ENCODE data around the gene CBFA2T2. TPM values are rescaled to one million over a fixed set of nuclear protein-coding genes. Genes with fewer than 3 reads are reported as not detected.

Gene CBFA2T2
- polyA plus RNA-seq, 1 donor (not counting 4 experiments of a cell fraction or from before 2014, with no cell fraction given) = 6.8 TPM

DNA sequence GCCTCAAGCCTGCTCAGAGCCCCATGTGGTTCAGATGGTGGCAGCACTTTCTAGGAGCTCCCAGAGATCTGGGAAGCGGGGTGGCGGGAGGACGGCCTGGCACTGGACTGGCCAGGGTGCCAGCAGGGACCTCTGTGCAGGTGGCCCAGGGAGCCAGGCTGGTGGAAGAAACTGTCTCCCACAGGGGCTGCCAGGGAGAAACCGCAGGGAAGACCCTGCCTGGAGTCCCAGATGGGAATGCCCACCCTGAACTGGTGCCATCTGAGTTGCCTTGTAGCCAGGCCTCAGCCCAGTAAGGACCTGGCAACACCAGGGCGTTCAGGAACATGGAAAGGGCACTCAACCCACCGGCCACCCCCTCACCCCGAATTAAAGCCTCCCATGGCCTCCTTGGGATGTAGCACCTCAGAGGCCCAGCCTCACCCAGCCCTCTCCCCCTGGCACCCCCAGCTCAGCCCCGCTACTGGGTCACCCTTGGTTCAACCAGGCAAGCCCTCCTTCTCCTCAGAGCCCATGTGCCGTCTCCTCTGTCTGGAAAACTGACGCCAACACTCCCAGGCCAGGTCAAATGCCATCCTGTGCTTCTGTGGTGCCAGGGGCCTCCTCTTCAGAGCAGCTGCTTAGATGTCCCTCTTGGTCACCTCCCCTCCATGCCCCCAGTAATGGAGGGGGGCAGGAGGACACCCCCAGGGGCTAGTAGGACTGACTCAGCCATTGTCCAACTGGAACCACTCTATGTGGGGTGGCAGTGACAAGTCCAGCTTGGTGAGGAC lies 166.3 kb downstream of the CBFA2T2 start:
- H4K20me1 ChIP-seq (ENCODE audit: control insufficient read depth, extremely low read depth, insufficient read depth, low read length) = no peaks in the 10 kb centered on the region
- no peaks in the 10 kb centered on the region for H3K36me3 ChIP-seq (ENCODE audit: control insufficient read depth in 2 of 2, extremely low read depth in 1 of 2, insufficient read depth in 2 of 2, low read length in 2 of 2)
- TF ChIP-seq EZH2 (IDR thresholded peaks at IDR 0.05; ENCODE audit: low read length) = no peak
- TF ChIP-seq, protein P1, sequence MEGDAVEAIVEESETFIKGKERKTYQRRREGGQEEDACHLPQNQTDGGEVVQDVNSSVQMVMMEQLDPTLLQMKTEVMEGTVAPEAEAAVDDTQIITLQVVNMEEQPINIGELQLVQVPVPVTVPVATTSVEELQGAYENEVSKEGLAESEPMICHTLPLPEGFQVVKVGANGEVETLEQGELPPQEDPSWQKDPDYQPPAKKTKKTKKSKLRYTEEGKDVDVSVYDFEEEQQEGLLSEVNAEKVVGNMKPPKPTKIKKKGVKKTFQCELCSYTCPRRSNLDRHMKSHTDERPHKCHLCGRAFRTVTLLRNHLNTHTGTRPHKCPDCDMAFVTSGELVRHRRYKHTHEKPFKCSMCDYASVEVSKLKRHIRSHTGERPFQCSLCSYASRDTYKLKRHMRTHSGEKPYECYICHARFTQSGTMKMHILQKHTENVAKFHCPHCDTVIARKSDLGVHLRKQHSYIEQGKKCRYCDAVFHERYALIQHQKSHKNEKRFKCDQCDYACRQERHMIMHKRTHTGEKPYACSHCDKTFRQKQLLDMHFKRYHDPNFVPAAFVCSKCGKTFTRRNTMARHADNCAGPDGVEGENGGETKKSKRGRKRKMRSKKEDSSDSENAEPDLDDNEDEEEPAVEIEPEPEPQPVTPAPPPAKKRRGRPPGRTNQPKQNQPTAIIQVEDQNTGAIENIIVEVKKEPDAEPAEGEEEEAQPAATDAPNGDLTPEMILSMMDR (optimal IDR thresholded peaks at IDR 0.05 in 1 of 3, IDR thresholded peaks at IDR 0.05 in 1 of 3, conservative IDR thresholded peaks at IDR 0.05 in 1 of 3; ENCODE audit: extremely low read depth in 1 of 3, insufficient read depth in 2 of 3, low read length in 3 of 3) = no peak
- no peak overlapping the region for H2AFZ ChIP-seq (ENCODE audit: control insufficient read depth, low read length)
- FAIRE-seq (no peak), DNase-seq (ENCODE audit: low read depth, low spot score) (no peak)
- no peak overlapping the region for H3K4me2 ChIP-seq (ENCODE audit: control insufficient read depth, extremely low read depth, insufficient read depth, low read depth, low read length)
- H3K4me3 ChIP-seq (ENCODE audit: control insufficient read depth in 2 of 3, extremely low read depth in 1 of 3, insufficient read depth in 2 of 3, low read depth in 1 of 3, low read length in 3 of 3) = no peak overlapping the region
- H3K9ac ChIP-seq (ENCODE audit: control insufficient read depth, extremely low read depth, insufficient read depth, low read length) = no peak overlapping the region
- dilution Hi-C loops (cut with MboI; ENCODE audit: extremely low pct_ligation_motif_present, low sequenced_read_pairs) = no loop called here
- no peaks in the 10 kb centered on the region for H3K27me3 ChIP-seq (ENCODE audit: control insufficient read depth, extremely low read depth, insufficient read depth, low read length)
- H3K79me2 ChIP-seq (ENCODE audit: control insufficient read depth, insufficient read depth, low read length) = no peaks in the 10 kb centered on the region
- no peaks in the 10 kb centered on the region for H3K9me3 ChIP-seq (ENCODE audit: control insufficient read depth, low read depth, low read length)
- H3K9me1 ChIP-seq (ENCODE audit: control insufficient read depth, extremely low read depth, insufficient read depth, low read length) = no peaks in the 10 kb centered on the region
- peaks cover 9% of the 10 kb centered on the region for H3K4me1 ChIP-seq (ENCODE audit: control insufficient read depth, extremely low read depth, insufficient read depth, low read length)
- H3K27ac ChIP-seq (ENCODE audit: control insufficient read depth, insufficient read depth, low read length) = no peak overlapping the region

DNA sequence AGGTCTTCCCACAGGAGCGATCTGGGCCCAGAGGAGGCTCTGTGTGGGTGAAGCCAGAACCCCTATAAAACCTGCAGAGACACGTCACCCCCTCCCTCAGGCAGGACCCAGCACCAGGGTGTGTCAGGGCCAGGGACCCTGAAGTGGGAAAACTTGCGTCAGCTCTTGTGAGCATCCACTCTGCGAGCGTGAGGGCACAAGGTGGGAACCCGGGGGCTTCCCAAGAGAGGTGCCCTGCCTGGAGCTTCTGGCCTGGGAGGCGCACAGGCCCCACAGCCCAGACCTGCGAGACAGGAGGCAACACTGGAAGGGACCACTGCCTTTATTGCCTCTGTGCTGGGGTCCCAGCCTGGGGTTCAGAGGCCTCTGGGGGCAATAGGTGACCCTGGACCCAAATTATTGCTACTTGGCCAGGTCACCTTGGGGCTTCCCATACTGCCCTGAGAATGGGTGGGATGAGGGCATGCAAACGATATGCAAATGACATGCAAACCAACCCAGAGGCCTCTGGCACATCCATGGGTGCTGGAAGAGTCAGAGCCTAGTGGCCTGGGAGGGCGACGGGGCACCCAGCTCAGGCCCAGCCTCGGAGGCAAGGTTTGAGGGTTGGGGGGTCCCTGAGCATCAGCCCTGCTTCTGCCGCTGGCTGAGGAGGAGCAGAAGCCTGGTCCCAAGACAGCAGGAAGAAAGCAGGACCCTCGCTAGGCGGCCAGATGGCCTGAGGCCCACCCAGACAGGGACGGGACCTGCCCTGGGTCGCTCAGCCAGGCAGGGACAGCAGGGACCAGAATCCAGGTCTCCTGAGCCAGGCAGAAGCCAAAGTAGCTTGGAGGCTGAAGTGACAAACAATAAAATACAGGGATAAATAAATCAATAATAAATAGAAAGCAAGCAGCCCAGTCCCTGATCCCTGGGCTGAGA lies 167.1 kb downstream of the CBFA2T2 start:
- no peaks in the 10 kb centered on the region for H3K9me3 ChIP-seq (ENCODE audit: control insufficient read depth, low read depth, low read length)
- no peaks in the 10 kb centered on the region for H3K79me2 ChIP-seq (ENCODE audit: control insufficient read depth, insufficient read depth, low read length)
- FAIRE-seq = no peak
- H3K27ac ChIP-seq (ENCODE audit: control insufficient read depth, insufficient read depth, low read length) = no peak overlapping the region
- H3K4me2 ChIP-seq (ENCODE audit: control insufficient read depth, extremely low read depth, insufficient read depth, low read depth, low read length) = no peak overlapping the region
- H2AFZ ChIP-seq (ENCODE audit: control insufficient read depth, low read length) = no peak overlapping the region
- H3K27me3 ChIP-seq (ENCODE audit: control insufficient read depth, extremely low read depth, insufficient read depth, low read length) = no peaks in the 10 kb centered on the region
- H3K36me3 ChIP-seq (ENCODE audit: control insufficient read depth in 2 of 2, extremely low read depth in 1 of 2, insufficient read depth in 2 of 2, low read length in 2 of 2) = no peaks in the 10 kb centered on the region
- no peaks in the 10 kb centered on the region for H3K9me1 ChIP-seq (ENCODE audit: control insufficient read depth, extremely low read depth, insufficient read depth, low read length)
- no peaks in the 10 kb centered on the region for H4K20me1 ChIP-seq (ENCODE audit: control insufficient read depth, extremely low read depth, insufficient read depth, low read length)
- no peak overlapping the region for H3K4me3 ChIP-seq (ENCODE audit: control insufficient read depth in 2 of 3, extremely low read depth in 1 of 3, insufficient read depth in 2 of 3, low read depth in 1 of 3, low read length in 3 of 3)
- DNase-seq (ENCODE audit: low read depth, low spot score) = no peak
- dilution Hi-C loops (cut with MboI; ENCODE audit: extremely low pct_ligation_motif_present, low sequenced_read_pairs) = no loop called here
- H3K4me1 ChIP-seq (ENCODE audit: control insufficient read depth, extremely low read depth, insufficient read depth, low read length) = peaks cover 7% of the 10 kb centered on the region
- H3K9ac ChIP-seq (ENCODE audit: control insufficient read depth, extremely low read depth, insufficient read depth, low read length) = no peak overlapping the region
- no peak for TF ChIP-seq EZH2 (IDR thresholded peaks at IDR 0.05; ENCODE audit: low read length)
- TF ChIP-seq, protein P1 (optimal IDR thresholded peaks at IDR 0.05 in 1 of 3, IDR thresholded peaks at IDR 0.05 in 1 of 3, conservative IDR thresholded peaks at IDR 0.05 in 1 of 3; ENCODE audit: extremely low read depth in 1 of 3, insufficient read depth in 2 of 3, low read length in 3 of 3) = no peak

Data from keratinocyte (primary cell).